HG03045 (cell line): ENCODE measurements around the gene NRTN.
"Not testable (repeated sequence)": the region's sequence is repeated elsewhere in the genome, so short reads cannot be mapped to it uniquely, and the experiment has no call there.

Experiments
- ATAC-seq: cut with Tn5 transposase; IDR thresholded peaks from one replicate; pipeline ENCODE4 v1.9.1; 2021; ENCODE audit warnings: mild to moderate bottlenecking, moderate library complexity; ENCODE audit not compliant: unreplicated experiment

NRTN gene

DNA sequence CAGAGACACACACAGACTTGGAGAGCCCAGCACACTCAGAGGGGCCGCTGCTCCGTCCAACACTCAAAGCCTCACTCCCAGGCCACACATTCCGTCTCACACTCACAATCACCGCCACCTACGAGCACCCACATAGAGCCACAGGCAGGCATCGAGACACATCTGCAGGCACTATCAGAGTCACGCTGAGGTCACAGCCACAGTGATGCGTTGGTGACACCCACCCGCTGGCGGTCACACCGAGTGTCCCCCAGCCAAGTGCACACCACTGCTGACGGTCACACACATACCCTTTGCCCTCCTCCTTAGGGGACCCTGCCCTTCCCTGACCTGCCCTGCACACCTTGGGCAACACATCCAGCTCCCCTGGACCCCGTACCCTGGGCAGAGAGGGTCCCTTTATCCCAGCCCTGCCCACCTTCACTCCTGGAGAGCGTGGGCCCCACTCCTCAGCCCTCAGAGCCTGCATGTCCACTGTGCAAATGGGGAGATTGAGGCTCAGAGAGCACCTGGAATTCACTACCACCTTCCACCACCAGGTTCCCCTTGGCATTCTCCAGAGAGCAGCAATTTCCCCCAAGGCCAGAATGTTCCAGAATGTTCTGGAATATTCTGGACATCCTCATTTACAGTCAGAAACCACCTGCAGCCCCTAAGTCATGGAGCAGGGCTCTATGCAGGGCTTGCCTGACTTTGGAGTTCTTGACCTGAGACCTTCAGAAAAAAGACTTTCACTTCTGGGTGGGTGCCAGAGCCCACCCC lies 60.0 kb downstream of the NRTN start:
- ATAC-seq, result no peak

DNA sequence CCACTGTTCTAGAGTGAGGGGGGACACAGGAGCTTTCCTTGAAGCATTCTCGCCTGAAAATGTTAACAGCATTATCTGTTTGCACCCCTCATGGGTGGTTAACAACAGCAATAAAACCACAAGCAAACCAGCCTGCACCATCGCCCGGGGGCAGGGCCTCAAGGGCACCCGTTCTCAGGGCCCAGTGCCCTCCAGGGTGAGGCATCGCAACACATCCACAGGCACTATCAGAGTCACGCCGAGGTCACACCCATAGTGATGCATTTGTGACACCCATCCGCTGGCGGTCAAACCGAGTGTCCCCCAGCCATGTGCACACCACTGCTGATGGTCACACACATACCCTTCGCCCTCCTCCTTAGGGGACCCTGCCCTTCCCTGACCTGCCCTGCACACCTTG lies 60.9 kb downstream of the NRTN start:
- no peak for ATAC-seq

DNA sequence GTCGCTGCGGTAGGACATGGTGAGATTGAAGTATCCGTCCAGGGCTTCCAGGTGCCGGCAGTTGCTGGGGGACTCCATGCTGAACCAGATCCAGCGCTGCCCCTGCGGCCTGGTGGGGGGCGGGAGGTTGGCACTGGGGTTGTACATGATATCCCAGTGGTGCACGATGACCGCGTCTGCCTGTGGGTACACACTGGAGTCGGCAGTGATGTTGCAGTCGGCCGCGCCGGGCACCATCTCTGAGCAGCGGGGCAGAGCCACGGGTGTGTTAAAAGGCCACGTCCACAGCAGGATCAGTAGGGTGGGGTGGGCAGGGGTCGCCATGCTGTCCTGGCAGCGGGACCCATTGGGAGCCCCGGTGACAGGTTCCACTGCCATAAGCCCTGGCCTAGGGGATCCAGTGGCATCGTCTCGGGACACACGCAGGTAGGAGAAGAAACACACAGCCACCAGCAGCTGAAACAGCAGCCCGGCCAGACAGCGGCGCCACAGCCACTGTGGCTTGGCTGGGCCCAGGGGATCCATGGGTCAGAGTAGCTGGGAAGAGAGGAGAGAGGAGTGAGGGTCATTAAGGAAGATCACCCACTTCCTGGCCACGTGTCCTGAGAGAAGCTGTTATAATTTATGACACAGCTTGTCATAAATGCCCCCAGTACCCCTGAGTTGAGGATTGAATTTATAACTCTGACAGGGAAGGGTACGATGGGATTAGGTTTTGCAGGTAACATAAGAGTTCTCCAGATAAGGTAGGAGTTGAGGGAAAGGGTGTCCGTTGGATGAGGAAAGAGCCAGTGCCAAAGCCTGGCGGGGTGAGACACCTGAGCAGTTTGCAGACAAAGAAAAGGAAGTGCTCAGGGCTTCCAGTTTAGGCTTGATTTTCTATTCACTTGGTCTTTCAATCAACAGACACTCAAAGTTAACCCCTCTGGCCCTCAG lies 62.6 kb downstream of the NRTN start:
- ATAC-seq, result no peak

DNA sequence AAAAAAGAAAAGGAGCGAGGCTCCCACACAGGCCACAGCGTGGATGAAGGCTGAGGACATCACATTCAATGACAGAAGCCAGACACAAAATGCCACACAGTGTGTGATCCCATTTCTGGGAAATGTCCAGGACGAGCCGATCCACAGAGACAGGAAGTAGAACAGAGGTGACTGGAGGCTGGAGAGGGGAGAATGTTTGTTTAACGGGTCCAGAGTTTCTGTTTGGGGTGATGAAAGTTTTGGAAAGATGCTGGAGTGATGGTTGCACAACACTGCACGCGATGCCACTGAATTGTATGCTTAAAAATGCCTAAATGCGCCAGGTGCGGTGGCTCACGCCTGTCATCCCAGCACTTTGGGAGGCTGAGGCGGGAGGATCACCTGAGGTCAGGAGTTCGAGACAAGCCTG lies 66.1 kb downstream of the NRTN start:
- no peak for ATAC-seq

DNA sequence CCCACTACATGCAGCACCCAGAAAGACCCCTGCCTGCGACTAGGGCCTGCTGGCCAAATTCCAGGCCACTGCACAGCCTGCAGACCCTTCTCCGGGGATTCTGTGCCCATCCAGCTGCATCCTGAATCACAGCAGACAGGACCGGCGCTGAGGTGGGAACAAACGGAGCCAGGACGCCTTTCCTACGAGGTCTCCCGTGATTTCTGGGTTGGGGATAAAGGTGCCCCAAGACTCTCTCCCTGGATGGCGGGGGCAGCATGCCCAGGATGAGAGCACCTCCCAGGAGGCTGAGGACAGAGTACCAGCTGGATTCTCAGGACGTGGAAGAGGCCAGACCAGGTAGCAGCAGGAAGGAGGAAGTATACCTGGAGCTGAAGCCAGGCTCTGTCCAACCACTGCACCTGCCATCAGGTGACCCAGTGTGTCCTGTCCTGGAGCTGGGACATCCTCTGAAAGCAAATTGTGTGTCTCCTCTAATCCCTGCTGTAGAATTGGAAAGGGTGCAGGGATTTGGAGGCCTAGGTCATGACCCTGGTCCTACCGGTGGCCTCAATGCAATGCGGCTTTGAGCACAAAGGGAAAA lies 68.8 kb downstream of the NRTN start:
- no peak for ATAC-seq

DNA sequence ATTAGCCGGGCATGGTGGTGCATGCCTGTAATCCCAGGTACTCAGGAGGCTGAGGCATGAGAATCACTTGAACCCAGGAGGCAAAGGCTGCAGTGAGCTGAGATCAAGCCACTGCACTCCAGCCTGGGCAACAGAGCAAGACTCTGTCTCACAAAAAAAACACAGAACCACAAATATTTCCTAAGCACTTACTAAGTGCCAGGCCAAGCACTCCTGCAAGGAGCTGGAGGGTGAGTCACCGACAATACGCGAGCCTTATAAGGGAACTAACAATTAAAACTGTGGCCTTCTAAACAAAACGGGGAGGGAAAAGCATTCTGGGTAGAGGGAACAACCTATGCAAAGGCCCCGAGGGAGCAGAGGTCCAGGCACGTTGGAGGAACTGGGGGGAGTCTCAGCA lies 69.6 kb downstream of the NRTN start:
- not testable (repeated sequence) for ATAC-seq

DNA sequence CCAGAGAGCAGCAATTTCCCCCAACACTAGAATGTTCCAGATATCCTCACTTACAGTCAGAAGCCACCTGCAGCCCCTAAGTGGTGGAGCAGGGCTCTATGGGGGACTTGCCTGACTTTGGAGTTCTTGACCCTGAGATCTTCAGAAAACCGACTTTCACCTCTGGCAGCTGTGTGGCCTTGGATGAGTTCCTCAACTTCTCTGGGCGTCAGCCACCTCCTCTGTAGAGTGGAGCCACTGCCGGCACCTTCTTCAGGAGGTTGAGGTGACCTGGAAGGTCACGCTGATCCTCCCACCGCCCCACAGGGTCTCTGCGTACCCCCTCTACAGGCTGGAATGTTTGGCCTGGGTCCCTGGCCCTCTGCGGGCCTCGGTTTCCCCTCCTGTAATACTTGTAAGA lies 72.6 kb downstream of the NRTN start:
- no peak for ATAC-seq

DNA sequence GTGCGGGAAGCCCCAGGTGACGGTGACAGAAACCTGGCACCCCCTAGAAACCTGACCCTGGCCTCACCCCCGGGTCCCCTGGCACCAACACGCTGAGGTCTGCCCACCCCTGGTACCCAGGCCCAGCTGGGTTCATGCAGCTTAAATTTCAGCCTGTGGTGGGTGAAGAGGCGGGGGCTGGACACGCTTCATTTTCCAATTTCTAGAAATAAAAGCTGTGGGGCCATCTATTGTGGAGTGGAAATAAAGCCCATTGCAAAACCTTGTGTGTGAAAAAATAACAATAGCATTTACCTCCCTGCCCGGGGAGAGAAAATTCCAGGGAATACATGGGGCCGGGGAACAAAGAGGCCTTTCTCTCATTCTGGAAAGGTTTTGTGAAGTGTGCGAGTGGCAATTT lies 73.0 kb downstream of the NRTN start:
- ATAC-seq, result no peak
